GM21381 (cell line): Measurements from ENCODE around the gene DNAH6.

Source experiments
- ATAC-seq: cut with Tn5 transposase; IDR thresholded peaks from one replicate; pipeline ENCODE4 v1.9.1; 2021; ENCODE audit warnings: mild to moderate bottlenecking, moderate library complexity; ENCODE audit not compliant: unreplicated experiment

The DNAH6 gene

GRCh38 chr2:84687498-84688149 is 171.3 kb downstream of the DNAH6 start:
- no peak for ATAC-seq

GRCh38 chr2:84690225-84690624 is 173.9 kb downstream of the DNAH6 start:
- ATAC-seq: no peak

- no peak for ATAC-seq
These were observed 177.9 kb downstream of the DNAH6 start for GRCh38 chr2:84694088-84694622.

GRCh38 chr2:84697895-84698294 is 181.6 kb downstream of the DNAH6 start:
- no peak for ATAC-seq

GRCh38 chr2:84700006-84700405 is 183.7 kb downstream of the DNAH6 start:
- ATAC-seq: no peak

GRCh38 chr2:84701880-84702279 is 185.6 kb downstream of the DNAH6 start:
- no peak for ATAC-seq

- ATAC-seq: no peak
These were observed 186.6 kb downstream of the DNAH6 start for GRCh38 chr2:84702941-84703340.

- ATAC-seq: no peak
These were observed 187.5 kb downstream of the DNAH6 start for GRCh38 chr2:84703831-84704230.

GRCh38 chr2:84704505-84705244 is 188.4 kb downstream of the DNAH6 start:
- ATAC-seq: no peak

GRCh38 chr2:84705858-84706257 is 189.6 kb downstream of the DNAH6 start:
- no peak for ATAC-seq

GRCh38 chr2:84708442-84708841 is 192.1 kb downstream of the DNAH6 start:
- no peak for ATAC-seq

GRCh38 chr2:84711651-84712050 is 195.4 kb downstream of the DNAH6 start:
- no peak for ATAC-seq

GRCh38 chr2:84713441-84713840 is 197.1 kb downstream of the DNAH6 start:
- no peak for ATAC-seq

- no peak for ATAC-seq
These were observed 200.3 kb downstream of the DNAH6 start for GRCh38 chr2:84716564-84716963.

GRCh38 chr2:84717302-84717701 is 201.0 kb downstream of the DNAH6 start:
- ATAC-seq: no peak

- ATAC-seq: no peak
These were observed 203.1 kb downstream of the DNAH6 start for GRCh38 chr2:84719434-84719833.

- no peak for ATAC-seq
These were observed 207.5 kb downstream of the DNAH6 start for GRCh38 chr2:84723831-84724230.

GRCh38 chr2:84725717-84726116 is 209.4 kb downstream of the DNAH6 start:
- ATAC-seq: no peak

- no peak for ATAC-seq
These were observed 211.0 kb downstream of the DNAH6 start for GRCh38 chr2:84727315-84727714.

- no peak for ATAC-seq
These were observed 212.9 kb downstream of the DNAH6 start for GRCh38 chr2:84729224-84729623.

GRCh38 chr2:84731185-84731584 is 214.9 kb downstream of the DNAH6 start:
- ATAC-seq: no peak
